ENCODE data around the gene MPPED1. TPM values are rescaled to one million over a fixed set of nuclear protein-coding genes. Genes with fewer than 3 reads are reported as not detected.

The MPPED1 gene
- total and polyA plus RNA-seq, 2 donors (not counting 1 experiment from before 2014, with no cell fraction given) = not detected

DNA sequence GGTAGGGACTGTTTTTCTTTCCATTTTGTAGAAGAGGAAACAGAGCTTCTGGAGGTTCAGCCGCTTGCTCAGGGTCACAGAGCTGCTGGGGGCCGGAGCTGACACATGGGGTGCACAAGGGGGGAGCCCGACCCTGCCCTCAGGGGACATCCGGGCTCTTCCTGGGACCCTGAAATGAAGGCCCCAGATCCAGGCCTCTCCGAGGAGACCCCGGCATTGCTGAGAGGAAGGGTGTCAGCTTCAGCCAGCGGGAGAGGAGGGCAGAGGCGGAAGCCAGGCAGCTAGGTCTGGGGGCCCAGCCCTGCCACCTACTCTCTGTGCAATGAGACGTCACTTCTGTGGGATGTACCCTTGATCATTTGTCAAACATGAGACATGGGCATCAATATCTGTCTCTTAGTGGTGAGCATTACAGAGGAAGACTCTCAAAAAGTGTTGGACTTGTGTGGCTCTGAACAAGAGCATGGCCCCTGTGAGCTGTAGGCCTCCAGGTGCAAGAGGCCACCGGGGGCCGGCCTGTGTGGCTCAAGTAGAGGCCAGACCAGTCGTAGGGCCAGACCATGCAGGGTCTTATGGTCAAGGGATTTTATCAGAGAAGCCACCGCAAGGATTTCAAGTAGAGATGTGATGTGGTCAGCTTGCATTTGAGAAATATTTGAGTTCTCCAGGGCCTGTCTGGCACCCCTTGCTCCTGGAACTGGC lies 10.3 kb downstream of the MPPED1 start:
- H3K4me2 ChIP-seq (ENCODE audit: extremely low read depth, insufficient read depth, low read length) = no peak overlapping the region
- no peaks in the 10 kb centered on the region for H3K4me1 ChIP-seq (ENCODE audit: control insufficient read depth, extremely low read depth, insufficient read depth, low read length)
- H3K9me3 ChIP-seq (ENCODE audit: control insufficient read depth, insufficient read depth, low read depth, low read length) = no peaks in the 10 kb centered on the region
- H4K20me1 ChIP-seq (ENCODE audit: control insufficient read depth, extremely low read depth, insufficient read depth, low read length) = no peaks in the 10 kb centered on the region
- no peak overlapping the region for H3K27ac ChIP-seq (ENCODE audit: insufficient read depth, low read length)
- no peak overlapping the region for H2AFZ ChIP-seq (ENCODE audit: low read length)
- H3K9ac ChIP-seq (ENCODE audit: insufficient read depth, low read length) = no peak overlapping the region
- TF ChIP-seq CTCF (conservative IDR thresholded peaks at IDR 0.05 in 1 of 2, IDR thresholded peaks at IDR 0.05 in 1 of 2; ENCODE audit: low read depth in 1 of 2, low read length in 2 of 2) = no peak
- TF ChIP-seq EZH2 (IDR thresholded peaks at IDR 0.05; ENCODE audit: low read length, missing control alignments) = no peak
- H3K27me3 ChIP-seq (ENCODE audit: control insufficient read depth, insufficient read depth, low read length) = no peaks in the 10 kb centered on the region
- H3K36me3 ChIP-seq (ENCODE audit: control insufficient read depth, insufficient read depth, low read length) = no peaks in the 10 kb centered on the region
- DNase-seq (ENCODE audit: low read depth in 2 of 2) = no peak
- no peaks in the 10 kb centered on the region for H3K79me2 ChIP-seq (ENCODE audit: control insufficient read depth, insufficient read depth, low read length)
- no peak overlapping the region for H3K4me3 ChIP-seq (replicated peaks in 1 of 4; ENCODE audit: control extremely low read depth in 1 of 4, insufficient read depth in 1 of 4, low read depth in 3 of 4, low read length in 4 of 4)

GRCh38 chr22:43423046-43423445 lies 11.2 kb downstream of the MPPED1 start:
- H3K4me1 ChIP-seq (ENCODE audit: control insufficient read depth, extremely low read depth, insufficient read depth, low read length) = no peaks in the 10 kb centered on the region
- H3K9me3 ChIP-seq (ENCODE audit: control insufficient read depth, insufficient read depth, low read depth, low read length) = no peaks in the 10 kb centered on the region
- DNase-seq (ENCODE audit: low read depth in 2 of 2) = no peak
- no peak overlapping the region for H3K9ac ChIP-seq (ENCODE audit: insufficient read depth, low read length)
- H3K4me2 ChIP-seq (ENCODE audit: extremely low read depth, insufficient read depth, low read length) = no peak overlapping the region
- no peak overlapping the region for H3K27ac ChIP-seq (ENCODE audit: insufficient read depth, low read length)
- no peaks in the 10 kb centered on the region for H3K27me3 ChIP-seq (ENCODE audit: control insufficient read depth, insufficient read depth, low read length)
- no peaks in the 10 kb centered on the region for H4K20me1 ChIP-seq (ENCODE audit: control insufficient read depth, extremely low read depth, insufficient read depth, low read length)
- no peaks in the 10 kb centered on the region for H3K36me3 ChIP-seq (ENCODE audit: control insufficient read depth, insufficient read depth, low read length)
- no peak overlapping the region for H3K4me3 ChIP-seq (replicated peaks in 1 of 4; ENCODE audit: control extremely low read depth in 1 of 4, insufficient read depth in 1 of 4, low read depth in 3 of 4, low read length in 4 of 4)
- no peak overlapping the region for H2AFZ ChIP-seq (ENCODE audit: low read length)
- H3K79me2 ChIP-seq (ENCODE audit: control insufficient read depth, insufficient read depth, low read length) = no peaks in the 10 kb centered on the region
- TF ChIP-seq CTCF (conservative IDR thresholded peaks at IDR 0.05 in 1 of 2, IDR thresholded peaks at IDR 0.05 in 1 of 2; ENCODE audit: low read depth in 1 of 2, low read length in 2 of 2) (no peak), EZH2 (IDR thresholded peaks at IDR 0.05; ENCODE audit: low read length, missing control alignments) (no peak)

- Histone ChIP-seq H3K9ac (ENCODE audit: insufficient read depth, low read length) (no peak overlapping the region), H3K4me2 (ENCODE audit: extremely low read depth, insufficient read depth, low read length) (no peak overlapping the region), H4K20me1 (ENCODE audit: control insufficient read depth, extremely low read depth, insufficient read depth, low read length) (no peaks in the 10 kb centered on the region), H3K27ac (ENCODE audit: insufficient read depth, low read length) (no peak overlapping the region), H3K36me3 (ENCODE audit: control insufficient read depth, insufficient read depth, low read length) (no peaks in the 10 kb centered on the region), H2AFZ (ENCODE audit: low read length) (no peak overlapping the region), H3K79me2 (ENCODE audit: control insufficient read depth, insufficient read depth, low read length) (no peaks in the 10 kb centered on the region), H3K27me3 (ENCODE audit: control insufficient read depth, insufficient read depth, low read length) (no peaks in the 10 kb centered on the region), H3K4me3 (replicated peaks in 1 of 4; ENCODE audit: control extremely low read depth in 1 of 4, insufficient read depth in 1 of 4, low read depth in 3 of 4, low read length in 4 of 4) (no peak overlapping the region), H3K4me1 (ENCODE audit: control insufficient read depth, extremely low read depth, insufficient read depth, low read length) (no peaks in the 10 kb centered on the region), H3K9me3 (ENCODE audit: control insufficient read depth, insufficient read depth, low read depth, low read length) (no peaks in the 10 kb centered on the region)
- TF ChIP-seq EZH2 (IDR thresholded peaks at IDR 0.05; ENCODE audit: low read length, missing control alignments) = no peak
- no peak for TF ChIP-seq CTCF (conservative IDR thresholded peaks at IDR 0.05 in 1 of 2, IDR thresholded peaks at IDR 0.05 in 1 of 2; ENCODE audit: low read depth in 1 of 2, low read length in 2 of 2)
- no peak for DNase-seq (ENCODE audit: low read depth in 2 of 2)
These were observed 12.4 kb downstream of the MPPED1 start for GRCh38 chr22:43424201-43424600.
